ENCODE measurements around the gene CLRN3.

- no peak for TF ChIP-seq CTCF (conservative IDR thresholded peaks at IDR 0.05 in 1 of 2, IDR thresholded peaks at IDR 0.05 in 1 of 2; ENCODE audit: extremely low read depth in 1 of 2, insufficient read depth in 1 of 2, low read depth in 1 of 2, low read length in 2 of 2)
- no peak for TF ChIP-seq EZH2 (IDR thresholded peaks at IDR 0.05; ENCODE audit: borderline replicate concordance, low read length)
These were observed 25.8 kb upstream of the CLRN3 start for GRCh38 chr10:127918572-127918971.

Measured in mammary epithelial cell (primary cell).